Activated effector memory CD4-positive, alpha-beta T cell treated with Interleukin-2 at 50 U/mL for 16 hours (primary cell): Measurements from ENCODE around the gene NDUFAF8.
A peak's percentile ranks its signal among the peaks of the same experiment; 100 is the strongest.
"Not testable (repeated sequence)": the region's sequence is repeated elsewhere in the genome, so short reads cannot be mapped to it uniquely, and the experiment has no call there.

Source experiments
- DNase-seq: peaks from one replicate; pipeline ENCODE4 v3.0.0-alpha.2; 2020

The NDUFAF8 gene

GRCh38 chr17:81223762-81224130 is 15.4 kb upstream of the NDUFAF8 start:
- no peak for DNase-seq

GRCh38 chr17:81227630-81228029 is 11.5 kb upstream of the NDUFAF8 start:
- not testable (repeated sequence) for DNase-seq

- no peak for DNase-seq
Observed at GRCh38 chr17:81228420-81228819, 10.7 kb upstream of the NDUFAF8 start.

GRCh38 chr17:81228834-81229665 is 10.1 kb upstream of the NDUFAF8 start:
- no peak for DNase-seq

- DNase-seq = no peak
Observed at GRCh38 chr17:81229666-81229920, 9.5 kb upstream of the NDUFAF8 start.

GRCh38 chr17:81230043-81230820 is 8.9 kb upstream of the NDUFAF8 start:
- DNase-seq = no peak

GRCh38 chr17:81231121-81231645 is 7.9 kb upstream of the NDUFAF8 start:
- DNase-seq = no peak

GRCh38 chr17:81231766-81232581 is 7.1 kb upstream of the NDUFAF8 start:
- no peak for DNase-seq

- no peak for DNase-seq
Observed at GRCh38 chr17:81232616-81233241, 6.4 kb upstream of the NDUFAF8 start.

GRCh38 chr17:81233316-81233715 is 5.8 kb upstream of the NDUFAF8 start:
- DNase-seq = no peak

GRCh38 chr17:81233811-81234505 is 5.2 kb upstream of the NDUFAF8 start:
- DNase-seq = no peak

GRCh38 chr17:81234506-81234855 is 4.6 kb upstream of the NDUFAF8 start:
- DNase-seq = no peak

- DNase-seq = no peak
Observed at GRCh38 chr17:81234940-81235821, 3.9 kb upstream of the NDUFAF8 start.

GRCh38 chr17:81235822-81236740 is 3.0 kb upstream of the NDUFAF8 start:
- DNase-seq = no peak

GRCh38 chr17:81236784-81237183 is 2.3 kb upstream of the NDUFAF8 start:
- no peak for DNase-seq

- no peak for DNase-seq
Observed at GRCh38 chr17:81237591-81238489, 1.3 kb upstream of the NDUFAF8 start.

- no peak for DNase-seq
Observed at GRCh38 chr17:81238490-81238814, 666 bp upstream of the NDUFAF8 start.

- DNase-seq = peak; percentile 7
Observed at GRCh38 chr17:81239714-81240555, 817 bp downstream of the NDUFAF8 start.
